NK-92 (cell line): ENCODE results near the gene BMP5.
"Not testable (repeated sequence)": the region's sequence is repeated elsewhere in the genome, so short reads cannot be mapped to it uniquely, and the experiment has no call there.

Experiments used
- DNase-seq: peaks from one replicate; lab custom pipeline; 2025; ENCODE audit not compliant: unreplicated experiment; lab: John Stamatoyannopoulos, UW

BMP5 gene

GRCh38 chr6:55875400-55875799 is at the start of gene BMP5:
BMP5 (minus strand) TSS chr6:55875590; CDS start chr6:55874865, 725 bp downstream.
- no peak for DNase-seq

- DNase-seq = no peak
These were observed 47.0 kb upstream of the BMP5 start for GRCh38 chr6:55922406-55922805.

- DNase-seq = no peak
These were observed 44.4 kb upstream of the BMP5 start for GRCh38 chr6:55919716-55920308.

GRCh38 chr6:55918639-55919038 is 43.2 kb upstream of the BMP5 start:
- no peak for DNase-seq

GRCh38 chr6:55917751-55918415 is 42.5 kb upstream of the BMP5 start:
- no peak for DNase-seq

GRCh38 chr6:55916188-55916587 is 40.8 kb upstream of the BMP5 start:
- DNase-seq = no peak

GRCh38 chr6:55913228-55914195 is 38.1 kb upstream of the BMP5 start:
- DNase-seq = no peak

GRCh38 chr6:55910466-55910865 is 35.1 kb upstream of the BMP5 start:
- not testable (repeated sequence) for DNase-seq

GRCh38 chr6:55909911-55910310 is 34.5 kb upstream of the BMP5 start:
- not testable (repeated sequence) for DNase-seq

GRCh38 chr6:55902796-55903195 is 27.4 kb upstream of the BMP5 start:
- DNase-seq = no peak

- no peak for DNase-seq
These were observed 26.4 kb upstream of the BMP5 start for GRCh38 chr6:55901765-55902270.

- no peak for DNase-seq
These were observed 23.0 kb upstream of the BMP5 start for GRCh38 chr6:55898342-55898741.

- no peak for DNase-seq
These were observed 22.0 kb upstream of the BMP5 start for GRCh38 chr6:55897346-55897745.

GRCh38 chr6:55895972-55896730 is 20.8 kb upstream of the BMP5 start:
- DNase-seq = no peak

GRCh38 chr6:55892749-55893357 is 17.5 kb upstream of the BMP5 start:
- DNase-seq = no peak

- no peak for DNase-seq
These were observed 13.5 kb upstream of the BMP5 start for GRCh38 chr6:55888917-55889316.

GRCh38 chr6:55886185-55886836 is 10.9 kb upstream of the BMP5 start:
- no peak for DNase-seq

- no peak for DNase-seq
These were observed 7.6 kb upstream of the BMP5 start for GRCh38 chr6:55882718-55883569.

GRCh38 chr6:55877283-55877682 is 1.9 kb upstream of the BMP5 start:
- DNase-seq = no peak
